Measurements from ENCODE around the gene FOXO3. TPM values are rescaled to one million over a fixed set of nuclear protein-coding genes. Genes with fewer than 3 reads are reported as not detected.

Gene FOXO3
- total RNA-seq, 4 donors from 2014 or later: 29.9 to 66.1 (median 59.1) TPM

DNA sequence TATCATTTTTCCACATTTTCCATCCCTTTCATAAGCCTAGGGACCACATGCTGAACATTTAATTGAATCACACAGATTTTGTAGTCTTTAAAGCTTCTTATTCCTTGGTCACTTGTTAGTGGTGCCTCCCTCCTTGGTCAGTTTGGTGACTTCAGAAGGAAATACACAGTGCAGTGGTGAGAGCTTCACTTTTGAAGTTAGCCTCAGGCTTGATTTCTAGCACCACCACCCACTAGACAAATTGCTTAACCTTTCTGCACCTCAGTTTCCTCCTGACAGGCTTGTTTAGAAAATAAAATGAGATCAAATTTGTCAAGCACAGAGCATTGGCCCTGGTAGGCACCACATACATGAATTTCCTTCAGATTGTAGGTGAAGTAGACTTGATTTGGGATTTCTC, 91.7 kb downstream of the FOXO3 start:
- H3K4me1 ChIP-seq: peaks cover 51 to 81% (median 64%) of the 10 kb centered on the region in 4 donors

DNA sequence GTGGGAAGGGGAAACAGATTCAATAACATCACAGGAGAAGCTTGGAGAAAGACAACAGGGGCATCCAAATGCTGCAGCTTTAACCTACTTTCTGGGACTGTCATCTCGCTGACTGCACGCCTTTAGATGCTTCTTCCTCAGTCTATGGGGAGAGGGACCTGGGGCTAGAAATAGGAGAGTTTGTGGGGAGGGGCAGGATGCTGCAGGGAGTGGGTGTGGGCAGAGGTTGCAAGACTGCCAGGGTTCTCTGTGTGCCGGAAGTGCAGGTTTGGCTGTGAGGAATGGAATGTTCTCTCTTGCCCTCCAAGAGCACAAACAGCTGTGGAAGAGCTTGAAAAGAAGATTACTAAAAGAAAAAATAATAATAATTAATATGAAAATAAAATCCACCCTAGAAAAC, 93.2 kb downstream of the FOXO3 start:
- intact Hi-C loops (cut with DNase I; ENCODE audit: low total_unique reads) (loop anchor here (10.0 kb wide), 1 partner anchor 59 kb away; no protein-coding TSS in a partner anchor), in situ Hi-C loops (cut with MboI; ENCODE audit: low pct_ligation_motif_present in 1 of 4, low pct_unique_long_range_greater_than_20kb in 1 of 4, low sequenced_read_pairs in 3 of 4) (loop anchor here in 1 of 4 donors (25.0 kb wide), 1 partner anchor 92 kb away; the partner anchor contains the start of gene FOXO3)
- Histone ChIP-seq H3K36me3 (no peaks in the 10 kb centered on the region), H3K4me3 (no peak overlapping the region), H3K27me3 (no peaks in the 10 kb centered on the region), H3K27ac (peak overlapping the region; percentile 70 to 87 (median 82)), H3K4me1 (peaks cover 49 to 87% (median 63%) of the 10 kb centered on the region in 4 donors), H3K9me3 (no peaks in the 10 kb centered on the region)
- 56 to 67% methylated on average over 3 of the region's 3 CpGs for WGBS, 2 donors (ENCODE audit: low coverage in 1 of 2)
- TF ChIP-seq EP300 (IDR thresholded peaks at IDR 0.05; ENCODE audit: low read depth) (peak; percentile 43), POLR2A (IDR thresholded peaks at IDR 0.05) (no peak), POLR2AphosphoS5 (IDR thresholded peaks at IDR 0.05) (peak; percentile 36 to 51 (median 48))
- no peak for DNase-seq

More for the DNA sequence above, 91.7 kb downstream of the FOXO3 start:
- intact Hi-C loops (cut with DNase I; ENCODE audit: low total_unique reads) (loop anchor here (10.0 kb wide), 1 partner anchor 58 kb away; no protein-coding TSS in a partner anchor), in situ Hi-C loops (cut with MboI; ENCODE audit: low pct_ligation_motif_present in 1 of 4, low pct_unique_long_range_greater_than_20kb in 1 of 4, low sequenced_read_pairs in 3 of 4) (loop anchor here in 1 of 4 donors (25.0 kb wide), 1 partner anchor 90 kb away; the partner anchor contains the start of gene FOXO3)
- Histone ChIP-seq H3K9me3 (no peaks in the 10 kb centered on the region), H3K4me3 (no peak overlapping the region), H3K36me3 (no peaks in the 10 kb centered on the region), H3K27ac (peak overlapping the region; percentile 70 to 87 (median 82)), H3K27me3 (no peaks in the 10 kb centered on the region)
- TF ChIP-seq EP300 (IDR thresholded peaks at IDR 0.05; ENCODE audit: low read depth) (no peak), POLR2A (IDR thresholded peaks at IDR 0.05) (no peak), POLR2AphosphoS5 (IDR thresholded peaks at IDR 0.05) (no peak)
- TF ChIP-seq, protein P1, sequence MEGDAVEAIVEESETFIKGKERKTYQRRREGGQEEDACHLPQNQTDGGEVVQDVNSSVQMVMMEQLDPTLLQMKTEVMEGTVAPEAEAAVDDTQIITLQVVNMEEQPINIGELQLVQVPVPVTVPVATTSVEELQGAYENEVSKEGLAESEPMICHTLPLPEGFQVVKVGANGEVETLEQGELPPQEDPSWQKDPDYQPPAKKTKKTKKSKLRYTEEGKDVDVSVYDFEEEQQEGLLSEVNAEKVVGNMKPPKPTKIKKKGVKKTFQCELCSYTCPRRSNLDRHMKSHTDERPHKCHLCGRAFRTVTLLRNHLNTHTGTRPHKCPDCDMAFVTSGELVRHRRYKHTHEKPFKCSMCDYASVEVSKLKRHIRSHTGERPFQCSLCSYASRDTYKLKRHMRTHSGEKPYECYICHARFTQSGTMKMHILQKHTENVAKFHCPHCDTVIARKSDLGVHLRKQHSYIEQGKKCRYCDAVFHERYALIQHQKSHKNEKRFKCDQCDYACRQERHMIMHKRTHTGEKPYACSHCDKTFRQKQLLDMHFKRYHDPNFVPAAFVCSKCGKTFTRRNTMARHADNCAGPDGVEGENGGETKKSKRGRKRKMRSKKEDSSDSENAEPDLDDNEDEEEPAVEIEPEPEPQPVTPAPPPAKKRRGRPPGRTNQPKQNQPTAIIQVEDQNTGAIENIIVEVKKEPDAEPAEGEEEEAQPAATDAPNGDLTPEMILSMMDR (IDR thresholded peaks at IDR 0.05): no peak
- DNase-seq: no peak

DNA sequence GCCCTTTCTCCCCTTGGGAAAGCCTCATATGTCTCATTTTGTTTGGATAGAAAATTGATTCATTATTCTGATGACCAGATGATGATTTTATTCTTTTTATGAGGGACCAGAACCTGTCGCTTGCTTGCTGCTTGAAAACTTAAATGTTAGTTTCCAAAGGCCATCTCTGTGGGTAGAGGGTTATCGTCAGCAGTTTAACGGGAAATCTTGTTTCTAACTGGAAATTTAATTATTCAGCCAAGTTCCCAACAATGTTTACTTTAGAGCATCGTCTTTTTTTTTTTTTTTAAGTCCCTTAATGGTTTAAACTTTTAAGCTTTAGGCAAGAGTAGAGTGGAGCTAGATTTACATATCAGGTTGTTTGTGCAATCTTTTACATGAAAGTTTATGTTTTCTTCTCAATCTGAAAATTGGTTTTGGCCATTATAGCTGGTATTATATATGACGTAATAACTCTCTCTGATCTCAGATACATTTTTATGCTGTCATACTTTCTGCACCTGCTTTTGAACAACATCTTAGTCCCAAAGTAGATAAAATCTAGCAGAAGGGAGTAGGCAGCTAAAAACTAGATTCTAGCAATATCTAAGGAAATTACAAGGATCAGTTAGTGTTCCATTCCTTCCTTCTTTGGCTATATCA, 93.9 kb downstream of the FOXO3 start:
- DNase-seq: no peak
- WGBS, 2 donors (ENCODE audit: low coverage in 1 of 2): 61 to 69% methylated on average over 5 of the region's 5 CpGs
- no peaks in the 10 kb centered on the region for H3K36me3 ChIP-seq

DNA sequence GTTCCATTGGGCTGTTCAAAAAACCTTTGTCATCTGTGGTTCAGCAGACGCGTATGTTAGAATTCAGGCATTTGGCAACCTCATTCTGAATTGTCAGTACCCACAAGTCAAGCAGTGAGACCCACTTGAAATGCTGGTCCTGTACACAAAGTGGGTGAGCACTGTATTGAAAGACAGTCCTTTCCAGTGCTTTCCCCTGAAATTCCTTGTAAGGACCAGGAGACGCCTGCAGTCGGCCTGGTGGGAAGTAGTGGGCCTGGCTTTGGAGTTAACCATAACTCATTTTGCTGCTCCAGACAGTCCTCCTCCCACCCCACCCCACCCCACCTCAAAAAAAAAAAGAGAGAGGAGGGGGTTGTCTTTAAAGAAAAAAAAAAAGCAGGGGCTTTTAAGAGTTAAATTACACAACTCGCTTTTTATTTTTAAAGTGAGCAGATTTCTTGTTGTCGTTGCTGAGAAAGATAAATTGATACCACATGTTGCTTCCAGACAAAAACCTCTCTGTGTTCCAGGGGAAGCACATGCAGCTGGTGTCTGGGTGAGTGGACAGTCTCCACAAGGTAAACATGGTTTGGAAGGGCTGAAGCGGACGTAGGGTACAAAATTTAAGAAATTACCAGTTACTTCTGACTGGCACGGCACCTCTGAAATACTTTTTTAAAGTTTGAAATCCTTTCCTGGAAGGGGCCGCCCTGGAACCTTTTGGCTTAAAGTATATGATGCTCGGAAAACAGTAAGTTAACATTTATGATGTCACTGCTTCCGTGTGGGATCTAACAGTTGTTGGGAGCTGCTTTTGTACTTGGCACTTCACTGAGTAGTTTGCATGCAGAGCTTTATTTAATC, 95.3 kb downstream of the FOXO3 start:
- Histone ChIP-seq H3K4me1 (peaks cover 39 to 85% (median 54%) of the 10 kb centered on the region in 4 donors), H3K36me3 (no peaks in the 10 kb centered on the region), H3K27ac (peak overlapping the region; percentile 70 to 87 (median 82)), H3K4me3 (peak overlapping the region in 1 of 4 donors; percentile 10), H3K27me3 (no peaks in the 10 kb centered on the region), H3K9me3 (no peaks in the 10 kb centered on the region)
- WGBS, 2 donors (ENCODE audit: low coverage in 1 of 2): 42 to 44% methylated on average over 9 to 12 of the region's 12 CpGs
- DNase-seq: no peak
- in situ Hi-C loops (cut with MboI; ENCODE audit: low pct_ligation_motif_present in 1 of 4, low pct_unique_long_range_greater_than_20kb in 1 of 4, low sequenced_read_pairs in 3 of 4): loop anchor here in 1 of 4 donors (25.0 kb wide), 1 partner anchor 94 kb away; the partner anchor contains the start of gene FOXO3
- intact Hi-C loops (cut with DNase I; ENCODE audit: low total_unique reads): loop anchor here (10.0 kb wide), 1 partner anchor 61 kb away; no protein-coding TSS in a partner anchor
- TF ChIP-seq POLR2A (IDR thresholded peaks at IDR 0.05) (no peak), EP300 (IDR thresholded peaks at IDR 0.05; ENCODE audit: low read depth) (peak; percentile 60), POLR2AphosphoS5 (IDR thresholded peaks at IDR 0.05) (peak; percentile 31 to 42 (median 41))
- TF ChIP-seq, protein P1 (IDR thresholded peaks at IDR 0.05): no peak

More for the DNA sequence above, 93.9 kb downstream of the FOXO3 start:
- in situ Hi-C loops (cut with MboI; ENCODE audit: low pct_ligation_motif_present in 1 of 4, low pct_unique_long_range_greater_than_20kb in 1 of 4, low sequenced_read_pairs in 3 of 4): loop anchor here in 1 of 4 donors (25.0 kb wide), 1 partner anchor 92 kb away; the partner anchor contains the start of gene FOXO3
- intact Hi-C loops (cut with DNase I; ENCODE audit: low total_unique reads): loop anchor here (10.0 kb wide), 1 partner anchor 60 kb away; no protein-coding TSS in a partner anchor
- Histone ChIP-seq H3K9me3 (no peaks in the 10 kb centered on the region), H3K4me3 (no peak overlapping the region), H3K27ac (peak overlapping the region; percentile 70 to 87 (median 82)), H3K4me1 (peaks cover 49 to 86% (median 62%) of the 10 kb centered on the region in 4 donors), H3K27me3 (no peaks in the 10 kb centered on the region)
- TF ChIP-seq POLR2A (IDR thresholded peaks at IDR 0.05) (no peak), POLR2AphosphoS5 (IDR thresholded peaks at IDR 0.05) (peak in 1 of 3 donors; percentile 5)
